ENCODE results near the gene ZNF419.
"Not testable (repeated sequence)": the region's sequence is repeated elsewhere in the genome, so short reads cannot be mapped to it uniquely, and the experiment has no call there.

Gene ZNF419

GRCh38 chr19:57487477-57488298, at the start of gene ZNF419:
Gene ZNF419 (plus strand): TSS chr19:57487750. CDS start chr19:57487951, 201 bp downstream.
- peak; percentile 92 for DNase-seq (ENCODE audit: insufficient read length, low spot score)

DNA sequence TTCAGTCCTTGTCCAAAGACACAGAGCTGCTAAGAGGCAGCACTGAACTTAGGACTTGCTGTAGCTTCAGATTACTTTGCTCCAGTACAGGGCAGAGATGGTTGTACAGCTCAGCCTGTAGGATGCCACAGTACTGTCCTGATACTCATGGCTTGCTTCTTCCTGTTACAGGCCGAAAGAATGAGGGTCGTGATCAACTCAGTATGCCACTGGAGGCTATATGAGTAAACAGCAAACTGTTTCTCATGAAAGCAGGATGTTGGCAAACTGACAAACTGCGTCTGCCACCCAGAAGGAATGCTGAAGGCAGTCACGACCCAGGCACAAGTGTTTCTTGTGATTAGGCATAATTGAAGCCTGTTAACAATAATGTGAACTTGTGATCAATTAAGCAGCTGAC, 49.6 kb upstream of the ZNF419 start:
- DNase-seq (ENCODE audit: insufficient read length, low spot score) (no peak), FAIRE-seq (peak; percentile 62)

More at GRCh38 chr19:57487477-57488298, at the start of gene ZNF419:
- FAIRE-seq = peak; percentile 93

GRCh38 chr19:57438925-57439324, 48.6 kb upstream of the ZNF419 start:
- no peak for FAIRE-seq
- DNase-seq (ENCODE audit: insufficient read length, low spot score) = no peak

DNA sequence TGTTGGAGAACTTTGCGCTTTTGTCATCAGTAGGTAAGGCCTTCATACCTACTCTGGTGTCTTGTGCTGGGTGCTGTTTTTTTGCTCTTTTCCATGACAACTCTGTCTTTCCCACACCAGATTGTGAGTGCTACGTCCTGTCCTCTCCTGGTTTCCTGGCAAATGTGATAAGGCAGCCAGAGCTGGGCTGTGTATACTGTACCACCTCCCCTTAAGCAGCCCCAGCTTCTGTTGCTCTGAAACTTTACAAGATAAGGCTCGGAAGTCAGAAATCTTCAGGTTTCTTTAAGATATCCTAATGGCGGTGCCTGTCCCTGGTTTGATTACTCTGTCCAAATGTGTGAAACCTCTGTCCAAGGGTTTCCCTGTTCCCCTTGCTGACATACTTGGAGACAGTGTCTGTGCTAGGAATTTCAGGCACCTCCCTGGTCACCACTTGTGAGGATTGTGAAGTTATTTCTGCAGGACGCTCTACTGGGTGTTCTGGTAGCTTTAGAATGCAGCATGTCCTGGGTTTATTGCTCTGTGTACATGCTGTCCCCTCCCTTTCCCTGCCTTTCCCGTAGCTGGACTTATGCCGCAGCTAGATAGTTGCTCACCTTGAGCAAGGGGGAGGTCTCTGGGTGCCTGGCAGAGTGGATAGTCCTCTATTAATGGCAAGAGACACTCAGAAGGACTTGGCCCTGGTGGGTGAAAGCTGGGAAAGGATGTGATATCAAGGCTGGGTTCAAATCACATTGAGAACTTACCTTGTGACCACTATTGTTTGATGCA, 45.4 kb upstream of the ZNF419 start:
- FAIRE-seq = no peak
- no peak for DNase-seq (ENCODE audit: insufficient read length, low spot score)

DNA sequence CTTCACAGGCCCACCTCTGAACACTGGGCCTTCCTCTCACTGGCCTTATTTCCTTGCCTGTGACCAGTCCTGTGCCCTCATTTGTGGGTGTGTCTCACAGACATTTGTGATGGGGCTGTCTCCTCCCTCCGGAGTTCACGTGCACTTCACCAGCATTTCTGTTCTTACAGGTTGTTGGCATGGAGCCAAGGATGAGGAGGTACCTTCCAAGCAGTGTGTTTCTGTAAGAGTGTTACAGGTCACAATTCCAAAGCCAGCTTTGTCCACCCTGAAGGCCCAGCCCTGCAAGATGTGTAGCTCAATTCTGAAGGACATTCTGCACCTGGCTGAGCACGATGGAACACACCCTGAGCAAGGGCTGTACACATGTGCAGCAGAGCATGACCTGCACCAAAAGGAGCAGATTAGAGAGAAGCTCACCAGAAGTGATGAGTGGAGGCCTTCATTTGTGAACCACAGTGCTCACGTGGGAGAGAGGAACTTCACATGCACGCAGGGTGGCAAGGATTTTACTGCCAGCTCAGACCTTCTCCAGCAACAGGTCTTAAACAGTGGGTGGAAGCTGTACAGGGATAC, 44.3 kb upstream of the ZNF419 start:
- DNase-seq (ENCODE audit: insufficient read length, low spot score) = no peak
- no peak for FAIRE-seq

DNA sequence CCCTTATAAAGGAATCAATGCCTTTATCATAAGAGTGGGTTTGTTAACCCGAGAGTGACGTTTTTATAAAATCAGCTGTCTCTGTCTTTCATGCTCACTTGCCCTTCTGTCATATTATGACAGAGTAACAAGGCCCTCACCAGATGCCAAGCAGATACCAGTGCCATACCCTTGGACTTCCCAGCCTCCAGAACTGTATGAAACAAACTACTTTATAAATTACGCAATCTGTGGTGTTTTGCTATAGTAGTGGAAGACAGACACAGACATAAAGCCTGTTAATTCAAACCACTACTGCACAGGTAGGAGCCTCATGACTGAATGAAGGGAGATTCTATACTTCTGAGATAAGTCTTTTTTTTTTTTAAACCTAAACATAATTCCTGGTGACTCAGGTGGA, 35.2 kb upstream of the ZNF419 start:
- FAIRE-seq = no peak
- DNase-seq (ENCODE audit: insufficient read length, low spot score) = no peak

DNA sequence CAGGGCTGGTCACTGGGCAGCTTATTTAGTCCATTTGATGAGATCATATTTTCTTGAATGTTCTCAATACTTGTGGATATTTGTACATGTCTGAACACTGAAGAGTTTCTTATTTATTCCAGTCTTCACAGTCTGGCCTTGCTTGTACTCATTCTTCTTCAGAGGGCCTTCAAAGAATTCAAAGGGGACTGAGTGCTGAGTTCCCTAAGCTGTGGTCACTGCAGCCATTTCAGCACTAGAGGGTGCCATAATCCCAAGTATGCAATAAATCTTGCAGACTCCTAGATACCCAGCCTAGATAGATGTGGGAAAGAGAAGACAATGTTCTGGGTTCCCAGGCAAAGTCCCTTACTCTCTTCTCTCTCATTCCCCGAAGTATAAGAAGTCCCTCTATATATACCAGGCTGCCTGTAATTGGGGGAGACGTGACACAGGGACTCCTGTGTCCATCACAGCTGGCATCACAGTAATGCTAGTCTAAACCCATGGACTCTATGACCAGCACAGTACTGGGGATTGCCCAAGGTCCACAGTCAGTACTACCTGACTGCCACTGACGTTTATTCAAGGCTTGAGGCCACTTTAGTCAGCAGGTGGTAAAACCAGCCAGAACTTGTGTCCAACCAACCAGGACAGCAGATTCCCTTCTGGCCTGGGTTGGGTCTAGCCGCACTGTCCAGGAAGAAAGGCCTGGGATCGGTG, 21.7 kb upstream of the ZNF419 start:
- no peak for DNase-seq (ENCODE audit: insufficient read length, low spot score)
- FAIRE-seq = no peak

DNA sequence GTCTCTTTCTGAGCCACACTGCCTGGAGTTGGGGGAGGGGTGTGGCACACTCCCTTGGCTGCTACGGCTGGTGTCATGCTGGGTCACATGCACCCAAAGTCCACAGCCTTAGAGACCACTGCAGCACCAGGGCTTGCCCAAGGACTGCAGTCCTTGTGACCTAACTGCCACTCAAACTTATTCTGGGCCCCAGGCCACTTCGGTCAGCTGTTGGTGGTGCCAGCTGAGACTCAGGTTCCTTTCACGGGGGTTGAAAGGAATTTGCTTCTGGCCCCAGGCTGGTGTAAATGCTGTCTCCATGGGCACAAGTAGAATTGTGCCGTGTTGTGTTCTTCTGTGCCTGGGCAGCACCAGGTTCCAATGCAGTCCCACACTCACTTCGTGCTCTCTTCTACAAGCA, 21.1 kb upstream of the ZNF419 start:
- DNase-seq (ENCODE audit: insufficient read length, low spot score) (no peak), FAIRE-seq (no peak)

GRCh38 chr19:57473646-57474045, 13.9 kb upstream of the ZNF419 start:
- FAIRE-seq = peak; percentile 16
- DNase-seq (ENCODE audit: insufficient read length, low spot score) = no peak

- FAIRE-seq (peak; percentile 71), DNase-seq (ENCODE audit: insufficient read length, low spot score) (peak; percentile 90)
These were observed 10.2 kb upstream of the ZNF419 start, which contains the start of gene ZNF772 for GRCh38 chr19:57477191-57478008. Gene ZNF772 (minus strand): TSS chr19:57477566. CDS start chr19:57477309, 257 bp downstream.

- not testable (repeated sequence) for FAIRE-seq; DNase-seq (ENCODE audit: insufficient read length, low spot score)
These were observed 722 bp downstream of the ZNF419 start for GRCh38 chr19:57488299-57488644.

GRCh38 chr19:57499332-57499679, 11.8 kb downstream of the ZNF419 start:
- FAIRE-seq; DNase-seq (ENCODE audit: insufficient read length, low spot score): not testable (repeated sequence)

GRCh38 chr19:57499680-57500395, 12.3 kb downstream of the ZNF419 start, which contains the start of gene ZNF773:
Gene ZNF773 (plus strand): TSS chr19:57499938. CDS start chr19:57500081, 143 bp downstream.
- peak; percentile 96 for FAIRE-seq
- peak; percentile 91 for DNase-seq (ENCODE audit: insufficient read length, low spot score)

- not testable (repeated sequence) for DNase-seq (ENCODE audit: insufficient read length, low spot score); FAIRE-seq
These were observed 12.8 kb downstream of the ZNF419 start for GRCh38 chr19:57500400-57500799.

GRCh38 chr19:57506163-57506562, 18.6 kb downstream of the ZNF419 start:
- no peak for DNase-seq (ENCODE audit: insufficient read length, low spot score)
- FAIRE-seq = peak; percentile 26

DNA sequence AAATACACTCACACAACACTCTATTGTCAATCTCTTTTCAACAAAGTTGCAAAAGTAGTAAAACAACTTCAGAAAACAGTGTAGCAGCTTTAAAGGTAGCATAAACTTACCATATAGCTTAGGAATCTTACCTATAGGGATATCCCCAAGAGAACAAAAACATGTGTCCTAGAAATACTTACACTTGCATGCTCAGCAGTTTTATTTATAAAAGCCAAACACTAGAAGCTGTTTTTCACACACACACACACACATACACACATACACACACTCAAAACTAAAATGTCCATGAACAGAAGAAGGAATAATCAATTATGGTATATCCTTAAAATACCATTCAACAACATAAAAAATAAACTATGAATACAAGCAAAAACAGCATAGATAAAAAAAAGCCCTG, 23.9 kb downstream of the ZNF419 start:
- FAIRE-seq = no peak
- no peak for DNase-seq (ENCODE audit: insufficient read length, low spot score)

- FAIRE-seq (peak; percentile 66), DNase-seq (ENCODE audit: insufficient read length, low spot score) (no peak)
These were observed 25.3 kb downstream of the ZNF419 start for GRCh38 chr19:57512845-57513244.

DNA sequence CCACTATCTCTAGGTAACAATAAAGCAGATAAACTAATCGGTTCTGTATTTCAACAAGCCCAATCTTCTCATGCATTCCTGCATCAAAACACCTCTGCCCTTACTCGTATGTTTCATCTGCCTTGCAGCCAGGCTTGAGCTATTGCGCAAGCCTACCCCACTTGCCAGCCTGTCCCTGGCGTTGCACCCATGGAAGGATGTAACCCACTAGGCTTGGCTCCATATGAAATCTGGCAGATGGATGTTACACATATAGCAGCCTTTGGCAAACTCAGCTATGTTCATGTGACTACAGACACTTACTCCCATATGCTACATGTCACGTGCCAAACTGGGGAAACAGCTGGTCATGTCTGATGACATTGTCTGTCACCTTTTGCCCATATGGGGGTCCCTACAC, 27.7 kb downstream of the ZNF419 start:
- DNase-seq (ENCODE audit: insufficient read length, low spot score) (no peak), FAIRE-seq (no peak)

DNA sequence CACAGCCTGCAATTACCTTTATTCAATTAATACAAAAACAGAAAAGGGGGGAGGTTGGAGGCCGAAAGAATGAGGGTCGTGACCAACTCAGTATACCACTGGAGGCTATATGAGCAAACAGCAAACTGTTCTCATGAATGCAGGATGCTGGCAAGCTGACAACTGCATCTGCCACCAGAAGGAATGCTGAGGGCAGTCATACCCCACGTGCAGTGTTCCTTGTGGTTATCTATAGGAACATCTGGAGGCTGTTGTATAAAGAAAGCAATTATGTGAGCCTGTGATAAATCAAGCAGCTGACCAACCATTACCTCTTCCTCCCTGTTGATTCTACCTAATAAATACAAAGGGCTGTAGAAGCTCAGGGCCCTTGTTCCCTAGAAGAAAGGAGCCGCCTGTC, 30.5 kb downstream of the ZNF419 start:
- FAIRE-seq; DNase-seq (ENCODE audit: insufficient read length, low spot score): not testable (repeated sequence)

All from HTR-8/SVneo (cell line).